NAMALWA (cell line): ENCODE measurements around the gene DTNB.
A peak's percentile ranks its signal among the peaks of the same experiment; 100 is the strongest.
"Not testable (repeated sequence)": the region's sequence is repeated elsewhere in the genome, so short reads cannot be mapped to it uniquely, and the experiment has no call there.

Experiments
- DNase-seq: peaks from one replicate; pipeline ENCODE4 v3.0.0-alpha.2; 2015; ENCODE audit warnings: low spot score

Gene DTNB

GRCh38 chr2:25623361-25623760, 50.0 kb downstream of the DTNB start:
- no peak for DNase-seq

GRCh38 chr2:25620711-25621110, 52.7 kb downstream of the DTNB start:
- no peak for DNase-seq

GRCh38 chr2:25620077-25620476, 53.3 kb downstream of the DTNB start:
- DNase-seq = no peak

- no peak for DNase-seq
Measured at GRCh38 chr2:25619185-25619584, 54.2 kb downstream of the DTNB start.

GRCh38 chr2:25618676-25619075, 54.7 kb downstream of the DTNB start:
- DNase-seq = no peak

DNA sequence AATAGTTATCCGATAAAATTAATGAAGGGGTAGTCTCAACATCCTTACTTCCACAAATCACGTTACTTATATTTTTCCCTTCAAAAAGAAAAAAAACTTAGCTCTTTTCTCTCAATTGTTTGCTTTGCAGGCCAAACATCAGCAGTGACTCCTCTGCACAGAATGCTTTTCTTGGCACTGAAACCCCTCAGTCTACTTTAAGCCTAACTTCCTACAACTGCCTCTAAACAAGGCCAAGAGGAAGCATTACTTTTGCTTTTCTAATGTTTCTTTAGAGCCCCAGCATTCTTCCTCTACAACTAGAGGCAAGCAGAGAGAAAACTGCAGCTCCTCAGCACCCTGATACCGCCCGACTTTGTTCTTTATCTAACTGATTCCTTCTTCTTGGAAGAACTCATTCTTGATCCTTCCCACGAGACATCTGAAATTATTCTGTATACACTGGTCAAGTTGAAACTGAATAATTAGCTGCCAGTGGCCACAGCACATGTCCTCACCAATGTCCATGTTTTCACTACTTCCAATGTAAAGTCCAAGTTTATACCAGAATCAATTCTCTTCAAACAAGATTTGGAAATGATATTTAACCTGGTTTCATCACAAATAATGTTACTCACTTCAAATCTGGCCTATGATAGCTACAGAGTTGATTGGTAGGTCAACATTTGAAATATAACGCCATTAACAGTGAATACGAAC, 55.3 kb downstream of the DTNB start:
- no peak for DNase-seq

- DNase-seq = no peak
Measured at GRCh38 chr2:25615920-25616319, 57.5 kb downstream of the DTNB start.

DNA sequence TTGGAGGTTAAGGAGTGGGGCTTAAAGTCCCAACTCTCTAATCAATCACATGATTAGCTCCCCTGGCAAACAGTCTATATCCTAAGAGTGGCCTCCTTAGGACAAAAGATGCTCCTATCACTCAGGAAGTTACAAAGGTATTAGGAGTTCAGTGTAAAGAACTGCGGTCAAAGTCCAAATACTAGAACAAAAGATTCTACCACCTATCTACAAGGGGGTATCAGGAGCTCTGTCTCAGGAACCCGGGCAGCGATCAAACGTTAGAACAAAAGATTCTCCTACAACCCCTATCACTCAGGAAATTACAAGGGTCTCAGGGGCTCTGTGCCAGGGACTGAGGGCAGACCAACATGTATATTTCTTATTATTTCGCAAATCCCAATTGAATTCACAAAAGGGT, 58.0 kb downstream of the DTNB start:
- no peak for DNase-seq

DNA sequence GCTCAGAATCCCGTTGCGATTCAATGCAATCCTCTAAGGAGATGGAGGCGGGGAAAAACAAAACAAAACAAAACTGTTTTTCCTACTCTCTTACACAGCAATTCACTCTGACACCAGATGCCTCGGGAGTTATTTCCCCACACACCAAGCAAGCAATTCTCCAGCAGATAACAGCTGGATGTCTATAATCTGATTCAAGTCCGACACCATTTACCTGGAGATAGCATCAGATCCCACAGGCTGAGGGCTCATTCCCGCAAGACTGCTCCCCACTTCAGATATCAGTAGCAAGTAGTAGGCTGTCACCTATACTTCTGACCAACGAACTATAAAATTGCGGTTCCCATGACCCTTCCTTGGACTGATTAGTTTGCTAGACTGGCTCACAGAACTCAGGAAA, 58.7 kb downstream of the DTNB start:
- DNase-seq = no peak

DNA sequence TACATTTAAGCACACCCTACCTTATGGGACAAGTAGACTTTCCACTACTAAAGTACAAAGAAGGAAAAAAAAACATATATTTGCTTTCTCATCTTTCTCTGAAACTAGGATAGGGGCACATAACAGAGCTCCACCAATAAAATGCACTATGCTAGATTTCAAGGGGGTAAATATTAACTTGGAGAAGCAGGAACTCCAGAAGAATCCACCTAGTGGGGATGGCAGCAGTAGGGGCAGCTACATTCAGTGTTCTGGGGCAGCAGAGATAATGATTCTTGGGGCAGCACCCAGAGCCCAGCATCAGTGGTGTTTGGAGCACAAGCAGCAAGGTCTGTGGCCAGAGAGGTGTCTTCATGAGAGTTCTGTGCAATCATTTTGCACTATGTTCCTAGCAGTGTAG, 64.7 kb downstream of the DTNB start:
- DNase-seq = no peak

DNA sequence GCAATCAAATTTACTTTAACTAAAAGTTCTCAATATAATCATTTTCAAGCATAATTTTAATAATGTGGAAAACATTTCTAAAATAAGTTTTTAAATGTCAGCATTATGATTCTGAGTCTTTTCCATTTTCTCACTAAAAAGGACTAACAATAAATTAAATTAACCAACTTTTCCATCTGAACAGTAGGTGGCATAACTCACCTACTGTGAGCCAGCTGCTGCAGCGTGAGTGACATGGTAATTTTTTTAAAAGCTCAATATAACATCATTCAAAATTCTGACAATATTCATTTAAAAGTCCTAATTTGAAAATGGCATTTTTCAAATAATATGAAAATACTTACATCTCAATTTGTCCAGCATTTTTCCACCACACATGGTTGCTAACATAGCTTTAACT, 66.5 kb downstream of the DTNB start:
- DNase-seq = peak; percentile 57

DNA sequence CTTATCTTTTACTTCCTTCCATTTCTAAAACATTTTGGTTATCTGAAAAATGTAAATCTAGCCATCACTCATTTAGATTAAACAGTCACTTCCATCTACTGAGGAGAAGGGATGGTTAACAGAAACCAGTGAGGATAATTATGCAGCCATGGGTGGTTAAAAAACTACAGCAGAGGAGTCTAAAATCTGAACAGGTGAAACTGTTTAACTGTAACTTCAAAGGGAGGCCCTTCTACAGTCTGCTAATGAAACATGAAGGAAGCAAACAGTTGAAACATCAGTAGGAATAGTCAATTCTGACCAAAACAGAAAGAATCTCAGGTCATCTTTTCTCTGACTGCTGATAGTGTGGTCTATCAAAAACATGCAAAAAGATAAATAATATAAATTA, 71.0 kb downstream of the DTNB start:
- no peak for DNase-seq

DNA sequence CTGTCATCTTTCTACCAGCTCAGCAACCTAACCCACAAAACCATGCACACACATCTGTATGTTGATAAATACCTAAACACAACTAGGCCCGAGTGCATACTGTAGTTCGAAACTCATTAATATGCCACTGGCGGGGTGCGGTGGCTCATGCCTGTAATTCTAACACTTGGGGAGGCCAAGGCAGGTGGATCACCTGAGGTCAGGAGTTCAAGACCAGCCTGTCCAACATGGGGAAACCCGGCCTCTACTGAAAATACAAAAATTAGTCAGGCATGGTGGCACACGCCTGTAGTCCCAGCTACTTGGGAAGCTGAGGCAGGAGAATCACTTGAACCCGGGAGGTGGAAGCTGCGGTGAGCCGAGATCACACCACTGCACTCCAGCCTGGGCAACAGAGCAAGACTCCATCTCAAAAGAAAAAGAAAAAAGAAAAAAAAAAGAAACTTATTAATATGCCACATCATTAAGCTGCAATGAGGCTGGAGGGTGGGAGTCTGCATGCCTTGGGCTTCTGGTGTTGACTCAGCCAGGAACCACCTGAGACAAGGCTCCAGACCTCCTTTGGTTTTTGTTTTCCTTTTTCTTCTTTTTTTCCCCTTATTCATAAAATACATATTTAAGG, 71.6 kb downstream of the DTNB start:
- DNase-seq = not testable (repeated sequence)

GRCh38 chr2:25598911-25599310, 74.5 kb downstream of the DTNB start:
- no peak for DNase-seq

GRCh38 chr2:25598332-25598731, 75.0 kb downstream of the DTNB start:
- no peak for DNase-seq

DNA sequence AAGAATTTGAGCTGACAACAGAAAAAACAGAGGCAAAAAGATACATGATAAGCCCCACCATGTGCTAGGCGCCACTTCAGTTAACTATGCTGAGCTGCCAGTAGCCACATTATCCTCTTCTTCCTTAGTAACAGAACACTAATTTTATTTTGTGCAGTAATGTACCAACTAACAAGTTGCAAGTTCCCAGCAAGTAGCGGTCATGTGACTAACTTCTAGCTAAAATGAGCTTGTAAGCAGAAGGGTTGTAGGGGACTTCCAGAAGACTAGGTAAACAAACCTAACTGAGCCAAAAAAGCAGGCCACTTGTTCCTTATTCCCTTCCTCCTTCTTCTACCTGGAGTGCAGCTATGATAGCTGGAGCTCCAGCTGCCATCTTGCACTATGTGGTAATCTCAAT, 75.5 kb downstream of the DTNB start:
- no peak for DNase-seq

- no peak for DNase-seq
Measured at GRCh38 chr2:25596516-25597244, 76.7 kb downstream of the DTNB start.

GRCh38 chr2:25595393-25595792, 78.0 kb downstream of the DTNB start:
- DNase-seq = no peak

GRCh38 chr2:25594991-25595390, 78.4 kb downstream of the DTNB start:
- no peak for DNase-seq

DNA sequence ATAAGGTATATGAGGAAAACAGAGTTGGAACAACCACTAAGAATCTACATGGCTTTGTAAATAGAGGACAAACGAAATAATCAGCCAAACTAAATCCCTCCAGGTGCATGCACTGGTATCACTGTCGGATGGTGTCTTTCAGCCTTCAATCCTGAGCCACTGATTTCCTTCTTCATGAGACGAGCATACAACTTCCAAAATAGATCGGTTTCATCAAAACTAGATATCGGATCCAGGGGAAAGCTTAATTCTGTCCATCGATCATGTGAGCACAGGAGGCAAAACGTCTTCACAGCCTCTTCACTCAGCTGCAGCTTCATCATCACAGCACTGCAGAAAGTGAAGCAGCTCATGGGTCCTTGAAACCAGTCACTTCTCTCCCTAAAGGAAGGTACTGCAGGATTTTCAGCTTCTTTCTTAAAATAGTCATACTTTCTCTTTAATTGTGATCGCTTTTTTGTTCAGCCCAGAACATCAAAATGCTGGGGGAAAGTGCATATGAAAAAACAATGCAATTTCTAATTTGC, 80.5 kb downstream of the DTNB start:
- no peak for DNase-seq

DNA sequence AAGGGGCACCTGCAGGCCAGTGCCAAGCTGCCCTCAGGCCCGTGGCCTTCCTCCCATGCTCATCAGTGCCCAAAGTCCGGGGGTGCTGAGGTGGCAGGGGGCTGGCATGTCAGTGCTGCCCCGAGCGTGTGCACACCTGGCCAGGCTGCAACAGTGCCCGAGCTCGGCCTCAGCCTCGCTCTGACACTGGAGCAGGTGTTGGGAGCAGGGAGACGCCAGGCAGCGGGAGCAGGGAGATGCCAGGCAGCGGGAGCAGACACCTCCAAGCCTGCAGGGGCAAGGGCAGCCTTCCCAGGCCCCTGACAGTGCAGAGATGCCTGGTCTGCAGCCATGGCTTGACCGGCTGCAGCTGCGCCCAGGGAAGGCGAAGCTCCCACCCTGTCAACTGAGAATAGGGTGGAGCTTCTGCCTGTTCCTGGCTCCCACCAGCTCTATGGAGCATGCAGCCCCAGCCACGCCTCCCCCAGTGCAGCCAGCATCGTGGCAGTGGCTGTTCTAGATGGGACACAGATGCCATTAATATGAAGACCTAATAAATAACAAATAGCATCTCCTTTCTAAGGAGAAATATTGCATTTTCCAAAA, 82.4 kb downstream of the DTNB start:
- DNase-seq = no peak

DNA sequence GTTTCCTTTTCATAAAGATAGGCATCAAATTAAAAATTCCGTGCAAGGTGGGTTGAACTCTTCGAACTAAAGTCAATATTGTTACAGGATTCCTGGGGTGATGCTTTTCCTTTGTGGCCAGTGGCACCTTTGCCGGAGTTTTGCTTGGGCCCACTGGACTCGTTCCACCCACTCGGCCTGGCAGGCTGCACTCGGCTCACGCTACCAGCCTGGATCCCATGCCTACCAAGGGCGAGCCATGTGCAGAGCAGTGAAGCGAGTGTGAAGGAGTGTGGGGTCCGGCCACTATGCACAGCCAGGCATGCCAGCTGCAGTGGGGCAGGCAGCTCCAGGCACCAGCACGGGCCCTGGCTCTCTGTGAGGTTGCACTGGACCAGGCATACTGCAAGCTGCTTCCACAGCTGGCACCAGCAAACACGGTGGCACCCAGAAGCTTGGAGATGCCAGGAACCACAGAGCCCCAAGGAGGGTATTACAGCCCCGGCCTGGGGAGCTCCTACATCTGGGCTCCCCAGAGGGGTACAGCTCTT, 83.6 kb downstream of the DTNB start:
- DNase-seq = no peak

- no peak for DNase-seq
Measured at GRCh38 chr2:25588576-25588975, 84.8 kb downstream of the DTNB start.
